Spleen (tissue), 3 donors: ENCODE data around the gene TMCO4.

Experiments
- POLR2A ChIP-seq, 3 donors: fragments of 450-650 bp; IDR thresholded peaks; one replicate each; pipeline ENCODE4 v1.5.1; 2017; ENCODE audit warnings: antibody characterized with exemption in 3 of 3, mild to moderate bottlenecking in 1 of 3
- POLR2AphosphoS5 ChIP-seq, 3 donors: sonication (generic); formaldehyde crosslinking; IDR thresholded peaks; one replicate each; pipeline ENCODE4 v1.5.1; 2017; ENCODE audit warnings: antibody characterized with exemption in 3 of 3

DNA sequence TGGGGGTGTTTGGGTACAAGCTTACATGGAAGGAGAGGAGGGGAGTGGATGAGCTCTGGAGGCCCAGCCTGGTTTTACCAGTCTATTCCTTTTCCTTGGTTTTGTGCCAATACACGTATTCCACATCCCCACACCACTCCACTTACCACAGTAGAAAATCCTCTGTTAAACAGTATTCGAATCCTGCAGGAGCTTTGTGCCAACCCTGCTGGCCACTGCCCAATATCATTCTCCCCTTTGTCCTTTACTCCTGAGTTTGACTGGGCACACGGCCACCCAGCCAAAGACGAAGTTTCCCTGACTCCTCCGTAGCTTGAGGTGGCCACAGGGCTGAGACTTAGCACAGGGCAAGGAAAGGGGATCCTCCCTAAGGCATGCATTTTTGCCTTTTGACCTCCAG is 61.6 kb downstream of the TMCO4 start:
- no peak for TF ChIP-seq POLR2A (IDR thresholded peaks at IDR 0.05)
- TF ChIP-seq POLR2AphosphoS5 (IDR thresholded peaks at IDR 0.05): no peak
